Measurements from ENCODE around the gene ZNF436.

The ZNF436 gene

DNA sequence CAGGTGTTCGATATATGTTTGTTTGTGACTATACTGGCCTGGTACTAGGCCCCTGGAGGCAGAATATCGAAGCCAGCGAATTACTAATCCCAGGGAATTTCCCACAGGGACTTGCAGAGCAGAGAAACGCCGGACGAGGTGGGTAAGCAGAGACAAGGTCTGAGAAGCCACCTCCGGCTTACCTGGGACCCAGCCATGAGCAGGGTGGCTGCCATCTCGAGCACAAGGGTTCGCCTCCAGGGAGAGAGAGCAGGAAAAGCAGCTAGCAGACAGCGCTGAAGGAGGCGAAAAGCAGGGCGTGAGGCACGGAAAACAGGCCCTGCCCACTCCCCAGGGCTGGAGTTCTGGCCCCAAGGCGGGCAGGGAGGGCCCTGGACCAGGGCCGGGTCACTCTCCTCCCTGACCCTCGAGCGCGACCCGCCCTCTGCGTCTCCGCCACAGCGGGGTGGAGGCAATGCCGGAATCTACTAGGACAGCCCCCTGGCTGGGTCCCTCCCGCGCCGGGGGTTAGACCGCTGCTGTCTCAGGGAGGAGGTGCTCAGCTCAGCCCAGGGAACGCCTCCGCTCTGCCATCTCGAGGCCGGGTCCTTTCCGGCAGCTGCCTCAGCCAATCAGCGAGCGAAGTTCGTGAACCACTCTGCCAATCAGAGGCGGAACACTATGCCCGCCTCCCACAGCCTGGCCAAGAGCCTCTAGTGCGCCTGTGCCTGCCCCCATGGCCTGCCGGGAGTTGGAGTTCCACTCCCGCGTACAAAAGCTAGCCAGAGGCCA is 1.7 kb downstream of the ZNF436 start:
- peak overlapping the region; percentile 85 for H3K27ac ChIP-seq
- H3K4me3 ChIP-seq (ENCODE audit: low read depth in 1 of 2, low read length in 1 of 2): peak overlapping the region; percentile 99 to 100
- H3K36me3 ChIP-seq: no peaks in the 10 kb centered on the region
- H3K9me3 ChIP-seq: peaks cover 1% of the 10 kb centered on the region
- TF ChIP-seq, protein P1, sequence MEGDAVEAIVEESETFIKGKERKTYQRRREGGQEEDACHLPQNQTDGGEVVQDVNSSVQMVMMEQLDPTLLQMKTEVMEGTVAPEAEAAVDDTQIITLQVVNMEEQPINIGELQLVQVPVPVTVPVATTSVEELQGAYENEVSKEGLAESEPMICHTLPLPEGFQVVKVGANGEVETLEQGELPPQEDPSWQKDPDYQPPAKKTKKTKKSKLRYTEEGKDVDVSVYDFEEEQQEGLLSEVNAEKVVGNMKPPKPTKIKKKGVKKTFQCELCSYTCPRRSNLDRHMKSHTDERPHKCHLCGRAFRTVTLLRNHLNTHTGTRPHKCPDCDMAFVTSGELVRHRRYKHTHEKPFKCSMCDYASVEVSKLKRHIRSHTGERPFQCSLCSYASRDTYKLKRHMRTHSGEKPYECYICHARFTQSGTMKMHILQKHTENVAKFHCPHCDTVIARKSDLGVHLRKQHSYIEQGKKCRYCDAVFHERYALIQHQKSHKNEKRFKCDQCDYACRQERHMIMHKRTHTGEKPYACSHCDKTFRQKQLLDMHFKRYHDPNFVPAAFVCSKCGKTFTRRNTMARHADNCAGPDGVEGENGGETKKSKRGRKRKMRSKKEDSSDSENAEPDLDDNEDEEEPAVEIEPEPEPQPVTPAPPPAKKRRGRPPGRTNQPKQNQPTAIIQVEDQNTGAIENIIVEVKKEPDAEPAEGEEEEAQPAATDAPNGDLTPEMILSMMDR (IDR thresholded peaks at IDR 0.05): peak; percentile 27
- peaks cover 19 to 21% of the 10 kb centered on the region in 2 experiments for H3K4me1 ChIP-seq (ENCODE audit: control insufficient read depth in 1 of 2, insufficient read depth in 1 of 2, low read depth in 1 of 2, low read length in 1 of 2)
- no peaks in the 10 kb centered on the region for H3K27me3 ChIP-seq

DNA sequence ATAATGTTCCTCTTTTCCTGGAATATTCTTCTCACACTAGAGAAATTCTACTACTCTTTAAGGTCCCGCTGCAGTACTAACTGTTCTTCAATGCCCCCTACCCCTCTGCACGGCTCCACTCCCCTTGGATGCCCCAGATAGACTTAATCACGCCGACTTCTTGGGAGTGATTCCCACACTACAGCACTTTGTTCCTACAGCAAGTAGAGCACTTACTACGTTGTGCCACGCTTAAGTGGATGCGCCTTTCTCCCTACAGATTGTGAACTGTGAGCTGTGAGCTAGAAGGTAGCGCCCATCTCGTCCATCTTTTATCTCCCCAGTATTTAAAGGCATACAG is 2.2 kb downstream of the ZNF436 start:
- H3K4me1 ChIP-seq (ENCODE audit: control insufficient read depth in 1 of 2, insufficient read depth in 1 of 2, low read depth in 1 of 2, low read length in 1 of 2): peaks cover 19 to 21% of the 10 kb centered on the region in 2 experiments
- peaks cover 7% of the 10 kb centered on the region for H3K9me3 ChIP-seq
- H3K27me3 ChIP-seq: no peaks in the 10 kb centered on the region
- H3K4me3 ChIP-seq (ENCODE audit: low read depth in 1 of 2, low read length in 1 of 2): peak overlapping the region; percentile 99 to 100
- H3K27ac ChIP-seq: peak overlapping the region; percentile 85
- H3K36me3 ChIP-seq: peaks cover 5% of the 10 kb centered on the region
- TF ChIP-seq, protein P1 (IDR thresholded peaks at IDR 0.05): no peak

DNA sequence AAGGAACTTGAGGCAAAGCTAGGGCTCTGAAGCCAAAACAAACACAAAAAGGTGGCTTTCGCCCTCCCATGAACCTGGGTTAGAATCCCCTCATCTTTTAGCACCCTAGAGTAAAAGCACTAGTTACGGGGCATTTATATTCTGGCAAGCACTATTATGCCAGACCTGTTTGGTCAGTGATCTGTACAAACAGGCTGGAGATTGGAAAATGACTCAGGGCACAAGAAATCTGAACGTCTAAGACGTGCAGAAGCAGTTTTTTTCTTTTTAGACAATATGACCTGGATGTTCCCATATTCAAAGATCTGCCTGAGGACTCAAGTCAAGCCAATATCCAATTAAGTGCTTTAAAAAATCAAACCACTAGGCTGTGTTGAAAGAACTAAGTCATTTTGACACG is 3.0 kb downstream of the ZNF436 start:
- H3K9me3 ChIP-seq: peaks cover 15% of the 10 kb centered on the region

DNA sequence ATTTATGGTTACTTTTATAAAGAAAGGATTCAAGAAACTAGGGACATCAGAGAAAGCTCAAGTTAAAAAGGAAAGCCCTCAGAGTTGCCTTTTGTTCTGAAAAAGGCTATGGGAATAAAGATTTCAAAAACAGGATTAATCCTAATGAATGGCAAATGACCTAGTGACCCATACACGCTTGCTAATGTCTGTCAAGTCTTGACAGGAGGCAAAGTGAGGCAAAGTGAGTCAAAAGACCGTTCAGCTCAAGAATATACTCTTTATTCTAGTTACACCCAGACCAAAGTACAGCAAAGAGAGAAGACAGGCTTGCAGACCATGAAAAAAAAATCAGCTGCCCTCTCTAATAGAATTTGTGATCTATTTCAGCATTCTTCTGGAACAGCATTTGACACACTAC is 3.5 kb downstream of the ZNF436 start:
- TF ChIP-seq, protein P1 (IDR thresholded peaks at IDR 0.05): no peak
- peaks cover 19% of the 10 kb centered on the region for H3K9me3 ChIP-seq
- no peak overlapping the region for H3K27ac ChIP-seq
- peaks cover 9% of the 10 kb centered on the region for H3K36me3 ChIP-seq
- H3K4me1 ChIP-seq (ENCODE audit: control insufficient read depth in 1 of 2, insufficient read depth in 1 of 2, low read depth in 1 of 2, low read length in 1 of 2): peaks cover 19 to 21% of the 10 kb centered on the region in 2 experiments
- H3K27me3 ChIP-seq: no peaks in the 10 kb centered on the region
- no peak overlapping the region for H3K4me3 ChIP-seq (ENCODE audit: low read depth in 1 of 2, low read length in 1 of 2)

More for the DNA sequence above, 3.0 kb downstream of the ZNF436 start:
- Histone ChIP-seq H3K27me3 (no peaks in the 10 kb centered on the region), H3K4me1 (ENCODE audit: control insufficient read depth in 1 of 2, insufficient read depth in 1 of 2, low read depth in 1 of 2, low read length in 1 of 2) (peaks cover 19 to 21% of the 10 kb centered on the region in 2 experiments), H3K36me3 (peaks cover 9% of the 10 kb centered on the region), H3K4me3 (ENCODE audit: low read depth in 1 of 2, low read length in 1 of 2) (no peak overlapping the region), H3K27ac (no peak overlapping the region)
- TF ChIP-seq, protein P1 (IDR thresholded peaks at IDR 0.05): no peak

DNA sequence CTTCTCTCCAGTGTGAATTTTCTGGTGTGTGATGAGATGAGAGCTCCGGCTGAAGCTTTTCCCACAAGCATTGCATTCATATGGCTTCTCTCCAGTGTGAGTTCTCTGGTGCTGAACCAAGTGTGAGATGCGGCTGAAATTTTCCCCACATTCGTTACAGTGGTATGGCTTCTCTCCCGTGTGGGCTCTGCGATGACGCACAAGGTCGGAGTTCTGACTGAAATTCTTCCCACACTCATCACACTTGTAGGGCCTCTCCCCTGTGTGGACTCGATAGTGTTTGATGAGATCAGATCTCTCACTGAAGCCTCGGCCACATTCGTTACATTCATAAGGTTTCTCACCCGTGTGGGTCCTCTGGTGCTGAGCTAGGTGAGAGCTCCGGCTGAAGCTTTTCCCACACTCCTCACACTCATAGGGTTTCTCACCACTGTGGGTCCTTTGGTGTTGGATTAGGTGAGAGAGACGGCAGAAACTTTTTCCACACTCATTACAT is 7.4 kb downstream of the ZNF436 start:
- peaks cover 29% of the 10 kb centered on the region for H3K9me3 ChIP-seq
- H3K36me3 ChIP-seq: peaks cover 9% of the 10 kb centered on the region
- H3K4me1 ChIP-seq (ENCODE audit: control insufficient read depth in 1 of 2, insufficient read depth in 1 of 2, low read depth in 1 of 2, low read length in 1 of 2): peaks cover under 1 to 2% of the 10 kb centered on the region in 2 experiments
- TF ChIP-seq, protein P1 (IDR thresholded peaks at IDR 0.05): no peak
- H3K27me3 ChIP-seq: no peaks in the 10 kb centered on the region
- no peak overlapping the region for H3K4me3 ChIP-seq (ENCODE audit: low read depth in 1 of 2, low read length in 1 of 2)
- no peak overlapping the region for H3K27ac ChIP-seq
